ENCODE results near the gene FGR.

FGR gene

GRCh38 chr1:27592232-27592930 lies 42.6 kb downstream of the FGR start:
- TF ChIP-seq, protein P1, sequence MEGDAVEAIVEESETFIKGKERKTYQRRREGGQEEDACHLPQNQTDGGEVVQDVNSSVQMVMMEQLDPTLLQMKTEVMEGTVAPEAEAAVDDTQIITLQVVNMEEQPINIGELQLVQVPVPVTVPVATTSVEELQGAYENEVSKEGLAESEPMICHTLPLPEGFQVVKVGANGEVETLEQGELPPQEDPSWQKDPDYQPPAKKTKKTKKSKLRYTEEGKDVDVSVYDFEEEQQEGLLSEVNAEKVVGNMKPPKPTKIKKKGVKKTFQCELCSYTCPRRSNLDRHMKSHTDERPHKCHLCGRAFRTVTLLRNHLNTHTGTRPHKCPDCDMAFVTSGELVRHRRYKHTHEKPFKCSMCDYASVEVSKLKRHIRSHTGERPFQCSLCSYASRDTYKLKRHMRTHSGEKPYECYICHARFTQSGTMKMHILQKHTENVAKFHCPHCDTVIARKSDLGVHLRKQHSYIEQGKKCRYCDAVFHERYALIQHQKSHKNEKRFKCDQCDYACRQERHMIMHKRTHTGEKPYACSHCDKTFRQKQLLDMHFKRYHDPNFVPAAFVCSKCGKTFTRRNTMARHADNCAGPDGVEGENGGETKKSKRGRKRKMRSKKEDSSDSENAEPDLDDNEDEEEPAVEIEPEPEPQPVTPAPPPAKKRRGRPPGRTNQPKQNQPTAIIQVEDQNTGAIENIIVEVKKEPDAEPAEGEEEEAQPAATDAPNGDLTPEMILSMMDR (conservative IDR thresholded peaks at IDR 0.05; ENCODE audit: control insufficient read depth, insufficient read depth, low read depth, low read length) = no peak
- no peak overlapping the region for H3K4me3 ChIP-seq (ENCODE audit: control insufficient read depth, low read depth, low read length)
- DNase-seq (ENCODE audit: low read depth) = no peak

GRCh38 chr1:27591622-27592021 lies 43.4 kb downstream of the FGR start:
- peak; percentile 54 for DNase-seq (ENCODE audit: low read depth)

DNA sequence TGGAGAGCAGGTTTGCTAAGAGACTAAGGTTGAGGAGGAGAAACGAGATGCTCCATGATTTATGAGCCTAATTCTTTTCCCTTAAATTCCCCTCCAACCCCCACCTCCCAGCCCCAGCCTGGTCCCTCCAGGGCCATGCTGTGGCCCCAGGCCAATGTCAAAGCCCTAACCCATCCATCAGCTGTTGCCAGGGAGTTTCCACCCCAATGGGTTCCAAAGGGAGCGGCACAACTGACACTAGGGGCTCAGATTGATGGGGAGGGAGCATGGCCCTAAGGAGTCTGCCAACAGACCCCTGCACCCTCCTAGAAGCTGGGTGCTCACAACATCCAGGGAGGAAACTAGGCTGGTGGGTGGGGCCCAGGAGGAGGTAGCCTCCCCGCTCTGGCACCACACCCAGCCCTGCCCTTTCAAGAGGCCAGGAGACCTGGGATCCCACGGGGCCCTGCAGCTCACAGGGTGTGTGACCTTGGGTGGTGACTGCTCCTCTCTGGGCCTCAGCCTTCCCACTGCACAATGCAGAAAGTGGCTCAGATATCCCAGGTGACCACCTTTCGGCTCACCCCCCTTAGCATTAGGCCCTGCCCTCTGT lies 44.0 kb downstream of the FGR start:
- DNase-seq (ENCODE audit: low read depth) = no peak
- TF ChIP-seq, protein P1 (conservative IDR thresholded peaks at IDR 0.05; ENCODE audit: control insufficient read depth, insufficient read depth, low read depth, low read length) = no peak
- H3K4me3 ChIP-seq (ENCODE audit: control insufficient read depth, low read depth, low read length) = no peak overlapping the region

More at GRCh38 chr1:27591622-27592021, 43.4 kb downstream of the FGR start:
- H3K4me3 ChIP-seq (ENCODE audit: control insufficient read depth, low read depth, low read length) = no peak overlapping the region
- TF ChIP-seq, protein P1 (conservative IDR thresholded peaks at IDR 0.05; ENCODE audit: control insufficient read depth, insufficient read depth, low read depth, low read length) = no peak

- H3K4me3 ChIP-seq (ENCODE audit: control insufficient read depth, low read depth, low read length) = no peak overlapping the region
- no peak for DNase-seq (ENCODE audit: low read depth)
- TF ChIP-seq, protein P1 (conservative IDR thresholded peaks at IDR 0.05; ENCODE audit: control insufficient read depth, insufficient read depth, low read depth, low read length) = no peak
Measured at GRCh38 chr1:27589841-27590426, 45.1 kb downstream of the FGR start.

DNA sequence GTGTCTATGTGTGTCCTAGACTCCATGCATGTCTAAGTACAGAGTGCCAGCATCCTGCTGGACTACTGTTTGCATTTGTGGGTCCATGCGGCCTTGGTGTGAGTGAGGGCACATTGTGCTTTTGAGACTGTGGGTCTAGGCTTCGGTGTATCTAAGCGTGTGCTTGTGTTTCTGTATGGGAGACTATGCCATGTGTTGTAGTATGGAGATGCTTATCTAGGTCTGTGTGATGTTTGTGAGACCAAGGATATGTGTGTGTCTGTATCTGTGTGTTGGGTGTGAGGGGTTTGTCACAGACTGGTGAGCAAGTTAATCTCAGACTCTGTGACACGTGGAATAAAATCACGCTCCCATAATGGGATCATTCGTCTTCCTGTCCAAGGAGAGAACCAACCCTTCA lies 45.5 kb downstream of the FGR start:
- no peak overlapping the region for H3K4me3 ChIP-seq (ENCODE audit: control insufficient read depth, low read depth, low read length)
- no peak for DNase-seq (ENCODE audit: low read depth)
- TF ChIP-seq, protein P1 (conservative IDR thresholded peaks at IDR 0.05; ENCODE audit: control insufficient read depth, insufficient read depth, low read depth, low read length) = no peak

- peak; percentile 73 for DNase-seq (ENCODE audit: low read depth)
- H3K4me3 ChIP-seq (ENCODE audit: control insufficient read depth, low read depth, low read length) = no peak overlapping the region
- TF ChIP-seq, protein P1 (conservative IDR thresholded peaks at IDR 0.05; ENCODE audit: control insufficient read depth, insufficient read depth, low read depth, low read length) = no peak
Measured at GRCh38 chr1:27588256-27589232, 46.4 kb downstream of the FGR start.

Data from fibroblast of mammary gland (primary cell).